K562 (cell line): ENCODE measurements around the gene MYO18B. TPM values are rescaled to one million over a fixed set of nuclear protein-coding genes. Genes with fewer than 3 reads are reported as not detected.

Experiments used
- ATAC-seq: fragments of 200-7000 bp; cut with Tn5 transposase; 3 replicates; pipeline ENCODE4 v1.9.1; 2020; ENCODE audit warnings: moderate library complexity
- BruUV-seq: library from RNA; stranded (reverse); fragments of 400-500 nt; replicated peaks from 2 replicates; lab custom pipeline; 2021; lab: Mats Ljungman, UMichigan
- CTCF ChIA-PET: fragments of 300-600 bp; formaldehyde crosslinking; extraction: SDS; loops from one replicate; lab custom pipeline; 2021; ENCODE audit warnings: low intra/inter-chr PET ratio; lab: Yijun Ruan, JAX
- POLR2A ChIA-PET: fragments of 300-600, 350-650 bp; sonication (Branson Sonifier 250); formaldehyde crosslinking; extraction: SDS; loops from one replicate; lab custom pipeline; 2021; ENCODE audit warnings: antibody characterized with exemption, inconsistent platforms; lab: Yijun Ruan, JAX
- DNase-seq, 4 experiments: peaks; one replicate each; pipeline versions ENCODE4 v3.0.0 to v3.0.0-alpha.2; 2011 to 2018; ENCODE audit warnings: low spot score in 3 of 4, mixed read lengths in 3 of 4; ENCODE audit errors: extremely low read depth in 1 of 4
- FAIRE-seq: peaks from 2 replicates; lab custom pipeline; 2011; peaks lifted over from hg19 to GRCh38; lab: Jason Lieb, UNC
- H2AFZ ChIP-seq: 2 replicates; pipeline ENCODE4 v1.6.0; 2011; ENCODE audit warnings: low read depth, low read length, control low read depth, inconsistent platforms
- H3K27ac ChIP-seq: fragments of 200-600 bp; 3 replicates; pipeline ENCODE4 v1.8.0; 2011; ENCODE audit warnings: low read depth, mild to moderate bottlenecking, control low read depth, inconsistent platforms, low read length, moderate library complexity, mixed read lengths; ENCODE audit errors: extremely low read depth
- H3K27me3 ChIP-seq, 2 experiments: fragments of 300-600 bp in 1 of 2; 2 replicates in 1 of 2; 3 replicates in 1 of 2; pipeline versions ENCODE4 v1.6.0 to v1.8.0; 2011; ENCODE audit warnings: inconsistent platforms in 2 of 2, low read length in 2 of 2, mild to moderate bottlenecking in 1 of 2, mixed read lengths in 1 of 2, moderate library complexity in 1 of 2; ENCODE audit not compliant: control insufficient read depth in 2 of 2, insufficient read depth in 2 of 2
- H3K36me3 ChIP-seq: fragments of 300-600 bp; 3 replicates; pipeline ENCODE4 v1.8.0; 2011; ENCODE audit warnings: mild to moderate bottlenecking, low read length, inconsistent platforms; ENCODE audit not compliant: control insufficient read depth, insufficient read depth
- H3K4me1 ChIP-seq, 2 experiments: fragments of 200-600 bp in 1 of 2; replicated peaks in 1 of 2; 2 replicates in 1 of 2; 3 replicates in 1 of 2; pipeline versions ENCODE4 v1.5.1 to v1.8.0; 2011; ENCODE audit warnings: inconsistent platforms in 2 of 2, low read length in 2 of 2, mild to moderate bottlenecking in 1 of 2, mixed read lengths in 1 of 2, moderate library complexity in 1 of 2; ENCODE audit not compliant: control insufficient read depth in 2 of 2, insufficient read depth in 2 of 2
- H3K4me2 ChIP-seq: 2 replicates; pipeline ENCODE4 v1.6.1; 2011; ENCODE audit warnings: low read length, control low read depth, inconsistent platforms, mixed read lengths; ENCODE audit not compliant: insufficient read depth
- H3K4me3 ChIP-seq: fragments of 200-600 bp; sonication (generic), shearing (Covaris generic); 2 replicates; pipeline ENCODE4 v1.5.1; 2016; ENCODE audit warnings: control low read depth, inconsistent platforms
- H3K79me2 ChIP-seq: fragments of 200-600 bp; 3 replicates; pipeline ENCODE4 v1.8.0; 2011; ENCODE audit warnings: low read length, inconsistent platforms; ENCODE audit not compliant: control insufficient read depth, insufficient read depth
- H3K9ac ChIP-seq, 2 experiments: 2 replicates each; pipeline versions ENCODE4 v1.6.0 to v1.6.1; 2011; ENCODE audit warnings: low read depth in 2 of 2, low read length in 2 of 2, control low read depth in 1 of 2, inconsistent platforms in 1 of 2, mild to moderate bottlenecking in 1 of 2, mixed read lengths in 1 of 2; ENCODE audit not compliant: insufficient read depth in 1 of 2
- H3K9me1 ChIP-seq: one replicate; pipeline ENCODE4 v1.6.0; 2011; ENCODE audit warnings: inconsistent platforms, mild to moderate bottlenecking, low read length, moderate library complexity; ENCODE audit not compliant: control insufficient read depth, insufficient read depth
- H3K9me3 ChIP-seq: replicated peaks from 2 replicates; pipeline ENCODE4 v1.5.1; 2011; ENCODE audit warnings: low read depth, low read length, inconsistent platforms; ENCODE audit not compliant: control insufficient read depth, insufficient read depth
- H4K20me1 ChIP-seq: replicated peaks from 2 replicates; pipeline ENCODE4 v1.6.1; 2011; ENCODE audit warnings: low read length, inconsistent platforms, mixed read lengths; ENCODE audit not compliant: control insufficient read depth, insufficient read depth
- BCOR ChIP-seq: fragments of 450-650 bp; IDR thresholded peaks from 2 replicates; pipeline ENCODE4 v1.6.1; 2016
- CREB3 ChIP-seq: fragments of 450-650 bp; conservative IDR thresholded peaks from 2 replicates; pipeline ENCODE4 v1.6.1; 2016; ENCODE audit warnings: missing genetic modification characterization, low read depth, mild to moderate bottlenecking, missing compliant biosample characterization, moderate library complexity
- ESRRA ChIP-seq: fragments of 450-650 bp; IDR thresholded peaks from 2 replicates; pipeline ENCODE4 v1.6.1; 2014; ENCODE audit warnings: low read depth, mild to moderate bottlenecking, moderate library complexity, borderline replicate concordance
- FOXA1 ChIP-seq: fragments of 450-650 bp; IDR thresholded peaks from 2 replicates; pipeline ENCODE4 v1.6.1; 2016; ENCODE audit warnings: mild to moderate bottlenecking, borderline replicate concordance
- HDAC3 ChIP-seq: fragments of 450-650 bp; IDR thresholded peaks from 2 replicates; pipeline ENCODE4 v1.6.1; 2018; ENCODE audit warnings: borderline replicate concordance, mild to moderate bottlenecking, moderate library complexity; ENCODE audit not compliant: partially characterized antibody
- MCM2 ChIP-seq: fragments of 450-650 bp; IDR thresholded peaks from 2 replicates; pipeline ENCODE4 v1.6.1; 2017; ENCODE audit warnings: low read depth, mild to moderate bottlenecking
- ZNF217 ChIP-seq: sonication (generic); formaldehyde crosslinking; IDR thresholded peaks from 2 replicates; pipeline ENCODE4 v1.8.0; 2022; ENCODE audit warnings: mild to moderate bottlenecking, missing genetic modification reagents
- ZNF449 ChIP-seq: fragments of 250-450 bp; sonication (Bioruptor Pico); IDR thresholded peaks from 2 replicates; pipeline ENCODE4 v1.8.0; 2022; ENCODE audit warnings: moderate library complexity, mild to moderate bottlenecking, inconsistent platforms
- WGBS: fragments of 100-300 bp; shearing (Covaris generic); methylation state at CpG from one replicate; pipeline ENCODE4 v1.1.6; 2016; ENCODE audit warnings: low coverage, mixed read lengths; ENCODE audit not compliant: insufficient coverage; ENCODE audit errors: missing lambda C conversion rate; 5-methylcytosine and 5-hydroxymethylcytosine counted together
- in situ Hi-C: fragments of 300-500 bp; cut with MboI; formaldehyde crosslinking; loops from 4 replicates; pipeline ENCODE4 v1.15.0; 2018; ENCODE audit warnings: inconsistent platforms, mixed read lengths
- intact Hi-C: fragments of 100-400 bp; cut with micrococcal nuclease; formaldehyde crosslinking; loops from 2 replicates; pipeline ENCODE4 v1.14.2; 2022
- polyA plus RNA-seq, 8 experiments: library from polyadenylated mRNA; depleted of rRNA in 4 of 8; stranded (reverse) in 5 of 8; unstranded in 3 of 8; fragments of >200 nt; fragmentation: Nextera tagmentation in 2 of 8; fragmentation: Illumina TruSeq in 1 of 8; extraction: Ambion mirVana in 2 of 8; extraction: Trizol in 1 of 8; gene quantifications; 2 replicates each; pipeline versions ENCODE4 v1.2.1 to v1.2.3, GENCODE V29; 2011 to 2014; ENCODE audit warnings: inconsistent platforms in 1 of 8, missing spikeins in 1 of 8
- total RNA-seq, 7 experiments: library from RNA; depleted of rRNA in 6 of 7; stranded (reverse); fragments of >200 nt in 6 of 7; fragmentation: Illumina TruSeq in 2 of 7; extraction: Trizol in 2 of 7; gene quantifications; 2 replicates each; pipeline versions ENCODE4 v1.2.1 to v1.2.3, GENCODE V29; 2011 to 2021; ENCODE audit warnings: low replicate concordance in 1 of 7
- TF ChIP-seq, protein P1 (sequence below), 2 experiments: IDR thresholded peaks; 2 replicates each; pipeline ENCODE4 v1.6.1; 2012; ENCODE audit warnings: improper control_type of control experiment in 2 of 2, low read depth in 2 of 2, low read length in 2 of 2, borderline replicate concordance in 1 of 2
- TF ChIP-seq, protein P2 (sequence below): fragments of 250-450 bp; sonication (Bioruptor Pico); IDR thresholded peaks from 2 replicates; pipeline ENCODE4 v1.5.0; 2021; ENCODE audit warnings: mild to moderate bottlenecking, moderate library complexity

MYO18B gene
- total and polyA plus RNA-seq, 9 of the 15 experiments (the other 6 are each of a cell fraction or from before 2014, with no cell fraction given) = 0.06 to 7.0 (median 4.3) TPM

DNA sequence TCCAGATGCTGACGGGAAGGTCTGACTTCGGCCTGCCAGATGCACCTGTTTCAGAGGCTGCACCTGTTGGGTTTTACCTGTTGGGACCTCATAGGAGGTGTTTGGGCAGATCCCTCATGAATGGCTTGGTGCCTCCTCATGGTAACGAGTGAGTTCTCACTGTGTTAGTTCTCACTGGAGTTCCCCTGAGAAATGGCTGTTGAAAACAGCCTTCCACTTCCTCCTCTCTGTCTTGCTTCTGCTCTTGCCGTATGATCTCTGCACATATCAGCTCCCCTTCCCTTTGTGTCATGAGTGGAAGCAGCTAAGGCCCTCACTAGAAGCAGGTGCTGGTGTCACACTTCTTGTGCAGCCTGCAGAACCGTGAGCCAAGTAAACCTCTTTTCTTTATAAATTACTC, 219.7 kb downstream of the MYO18B start:
- Histone ChIP-seq H4K20me1 (no peaks in the 10 kb centered on the region), H3K36me3 (no peaks in the 10 kb centered on the region; the same call in 2 of the 3 replicates), H3K27ac (no peak overlapping the region), H3K27me3 (no peaks in the 10 kb centered on the region), H3K4me2 (no peak overlapping the region), H2AFZ (no peak overlapping the region), H3K79me2 (no peaks in the 10 kb centered on the region), H3K9me3 (no peaks in the 10 kb centered on the region), H3K4me3 (no peak overlapping the region), H3K9ac (no peak overlapping the region), H3K9me1 (no peaks in the 10 kb centered on the region), H3K4me1 (no peaks in the 10 kb centered on the region)
- no peak for ATAC-seq
- no TSS peak for BruUV-seq
- POLR2A ChIA-PET = no interaction called here
- in situ Hi-C loops (no loop called here), intact Hi-C loops (no loop called here)
- 62% methylated on average over 5 of the region's 5 CpGs for WGBS
- DNase-seq = no peak
- CTCF ChIA-PET = no interaction called here
- no peak for FAIRE-seq
- TF ChIP-seq ZNF217 (CRISPR knock-in tag) (no peak), FOXA1 (no peak), BCOR (no peak), ESRRA (no peak), HDAC3 (no peak), ZNF449 (CRISPR knock-in tag) (no peak), MCM2 (no peak), CREB3 (tag) (no peak)
- TF ChIP-seq, protein P1, sequence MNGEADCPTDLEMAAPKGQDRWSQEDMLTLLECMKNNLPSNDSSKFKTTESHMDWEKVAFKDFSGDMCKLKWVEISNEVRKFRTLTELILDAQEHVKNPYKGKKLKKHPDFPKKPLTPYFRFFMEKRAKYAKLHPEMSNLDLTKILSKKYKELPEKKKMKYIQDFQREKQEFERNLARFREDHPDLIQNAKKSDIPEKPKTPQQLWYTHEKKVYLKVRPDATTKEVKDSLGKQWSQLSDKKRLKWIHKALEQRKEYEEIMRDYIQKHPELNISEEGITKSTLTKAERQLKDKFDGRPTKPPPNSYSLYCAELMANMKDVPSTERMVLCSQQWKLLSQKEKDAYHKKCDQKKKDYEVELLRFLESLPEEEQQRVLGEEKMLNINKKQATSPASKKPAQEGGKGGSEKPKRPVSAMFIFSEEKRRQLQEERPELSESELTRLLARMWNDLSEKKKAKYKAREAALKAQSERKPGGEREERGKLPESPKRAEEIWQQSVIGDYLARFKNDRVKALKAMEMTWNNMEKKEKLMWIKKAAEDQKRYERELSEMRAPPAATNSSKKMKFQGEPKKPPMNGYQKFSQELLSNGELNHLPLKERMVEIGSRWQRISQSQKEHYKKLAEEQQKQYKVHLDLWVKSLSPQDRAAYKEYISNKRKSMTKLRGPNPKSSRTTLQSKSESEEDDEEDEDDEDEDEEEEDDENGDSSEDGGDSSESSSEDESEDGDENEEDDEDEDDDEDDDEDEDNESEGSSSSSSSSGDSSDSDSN (IDR thresholded peaks at IDR 0.05; ENCODE audit: borderline replicate concordance in 1 of 2, low read depth in 2 of 2, low read length in 2 of 2) = no peak
- TF ChIP-seq, protein P2, sequence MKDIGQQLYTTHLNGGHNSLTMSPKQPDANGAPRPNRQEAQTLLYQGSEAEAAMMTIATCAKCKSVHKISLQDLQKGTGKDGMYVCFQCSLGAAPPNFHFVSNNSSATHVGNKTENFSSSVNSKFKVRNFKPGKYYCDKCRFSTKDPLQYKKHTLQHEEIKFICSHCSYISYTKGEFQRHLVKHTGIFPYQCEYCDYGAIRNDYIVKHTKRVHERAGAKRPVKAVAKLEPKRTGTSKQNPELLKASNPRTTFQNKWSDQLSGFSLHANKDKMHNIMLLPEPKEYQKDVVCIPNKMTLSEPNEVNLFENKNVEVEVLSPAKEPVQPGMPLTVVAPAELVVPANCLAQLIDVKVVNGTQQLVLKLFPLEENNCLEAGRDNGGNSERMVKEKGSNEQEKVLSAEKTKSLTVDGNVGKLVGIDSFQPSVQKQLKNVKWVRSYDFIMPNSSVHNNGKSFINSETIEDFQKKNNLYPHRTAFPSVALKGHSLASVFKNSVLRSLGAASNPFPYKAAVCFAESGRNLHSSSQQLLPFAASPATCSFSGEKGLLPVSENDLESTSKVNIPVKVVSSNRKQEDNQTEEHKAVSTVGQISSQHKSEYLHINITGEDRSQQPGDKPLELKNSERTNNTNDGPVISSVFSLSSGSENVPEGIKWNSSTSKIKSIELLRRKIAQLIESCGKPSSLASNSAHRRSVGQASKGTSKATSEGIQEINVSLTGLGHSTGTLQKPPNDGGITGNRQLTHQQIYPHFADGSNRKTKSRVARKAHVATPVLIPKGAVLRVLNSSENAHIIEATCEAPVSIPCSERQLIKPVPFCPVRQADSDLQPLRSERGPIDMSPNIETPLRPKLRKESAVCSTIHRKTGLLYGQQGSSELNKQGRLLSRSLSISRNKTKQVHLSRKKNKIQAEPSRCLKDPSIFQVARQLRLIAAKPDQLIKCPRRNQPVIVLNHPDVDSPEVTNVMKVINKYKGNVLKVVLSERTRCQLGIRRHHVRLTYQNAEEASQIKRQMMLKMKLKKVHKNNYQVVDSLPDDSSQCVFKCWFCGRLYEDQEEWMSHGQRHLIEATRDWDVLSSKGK (CRISPR knock-in tag) = no peak
